NCI-H1417 treated with DMSO at 0.1 percent for 48 hours (cell line): ENCODE results near the gene PTGR3.
"Not testable (repeated sequence)": the region's sequence is repeated elsewhere in the genome, so short reads cannot be mapped to it uniquely, and the experiment has no call there.

Experiments used
- DNase-seq: peaks from one replicate; lab custom pipeline; 2025; lab: John Stamatoyannopoulos, UW

Gene PTGR3

GRCh38 chr18:75202696-75203365 lies 6.1 kb downstream of the PTGR3 start:
- no peak for DNase-seq

GRCh38 chr18:75201282-75202270 lies 7.4 kb downstream of the PTGR3 start:
- DNase-seq, result no peak

GRCh38 chr18:75200605-75201280 lies 8.2 kb downstream of the PTGR3 start:
- DNase-seq, result no peak

- DNase-seq, result no peak
These were observed 8.9 kb downstream of the PTGR3 start for GRCh38 chr18:75200071-75200470.

- no peak for DNase-seq
These were observed 9.6 kb downstream of the PTGR3 start for GRCh38 chr18:75199327-75199726.

GRCh38 chr18:75198036-75198435 lies 10.9 kb downstream of the PTGR3 start:
- DNase-seq, result no peak

GRCh38 chr18:75192899-75193298 lies 16.0 kb downstream of the PTGR3 start:
- no peak for DNase-seq

GRCh38 chr18:75189696-75190095 lies 19.2 kb downstream of the PTGR3 start:
- no peak for DNase-seq

- not testable (repeated sequence) for DNase-seq
These were observed 21.2 kb downstream of the PTGR3 start for GRCh38 chr18:75187702-75188101.

- no peak for DNase-seq
These were observed 23.5 kb downstream of the PTGR3 start for GRCh38 chr18:75185460-75185859.

- DNase-seq, result no peak
These were observed 24.9 kb downstream of the PTGR3 start for GRCh38 chr18:75183973-75184493.

GRCh38 chr18:75183524-75183923 lies 25.4 kb downstream of the PTGR3 start:
- no peak for DNase-seq

GRCh38 chr18:75179819-75180600 lies 28.9 kb downstream of the PTGR3 start:
- DNase-seq, result no peak

GRCh38 chr18:75178376-75178775 lies 30.6 kb downstream of the PTGR3 start:
- no peak for DNase-seq

- no peak for DNase-seq
These were observed 32.1 kb downstream of the PTGR3 start for GRCh38 chr18:75176849-75177248.

- DNase-seq, result no peak
These were observed 35.2 kb downstream of the PTGR3 start for GRCh38 chr18:75173738-75174137.

- no peak for DNase-seq
These were observed 35.9 kb downstream of the PTGR3 start for GRCh38 chr18:75173125-75173432.

- no peak for DNase-seq
These were observed 36.4 kb downstream of the PTGR3 start for GRCh38 chr18:75172299-75173124.

GRCh38 chr18:75170916-75171315 lies 38.0 kb downstream of the PTGR3 start:
- no peak for DNase-seq

GRCh38 chr18:75170022-75170789 lies 38.7 kb downstream of the PTGR3 start:
- no peak for DNase-seq
